ENCODE data around the gene KIF24. TPM values are rescaled to one million over a fixed set of nuclear protein-coding genes. Genes with fewer than 3 reads are reported as not detected.
"Not testable (repeated sequence)": the region's sequence is repeated elsewhere in the genome, so short reads cannot be mapped to it uniquely, and the experiment has no call there.

The KIF24 gene
- total RNA-seq, 2 experiments from 2014 or later = 5.6 to 5.7 TPM

- intact Hi-C loops (cut with micrococcal nuclease) = no loop called here
- ChIA-PET POLR2A (no interaction called here), CTCF (interaction anchor here (1.2 kb wide), 1 partner anchor 16 kb away, joined by 3 read pairs; no protein-coding TSS in a partner anchor)
- Mint-ChIP-seq H3K27me3 (no peaks in the 10 kb centered on the region), H3K27ac (no peak overlapping the region), H3K4me1 (ENCODE audit: low read depth) (no peaks in the 10 kb centered on the region), H3K9me3 (no peaks in the 10 kb centered on the region), H3K4me3 (no peak overlapping the region), H3K36me3 (no peaks in the 10 kb centered on the region)
- no peak for DNase-seq
These were observed 17.4 kb downstream of the KIF24 start for GRCh38 chr9:34311499-34312185.

GRCh38 chr9:34310215-34310614 lies 18.9 kb downstream of the KIF24 start:
- no peak for DNase-seq
- CTCF ChIA-PET = interaction anchor here (1.2 kb wide), 1 partner anchor 17 kb away, joined by 3 read pairs; no protein-coding TSS in a partner anchor
- no peaks in the 10 kb centered on the region for H3K36me3 Mint-ChIP-seq
- intact Hi-C loops (cut with micrococcal nuclease) = no loop called here
- no peaks in the 10 kb centered on the region for H3K9me3 Mint-ChIP-seq
- H3K4me1 Mint-ChIP-seq (ENCODE audit: low read depth) = no peaks in the 10 kb centered on the region
- no peaks in the 10 kb centered on the region for H3K27me3 Mint-ChIP-seq
- POLR2A ChIA-PET = no interaction called here
- H3K4me3 Mint-ChIP-seq = no peak overlapping the region
- no peak overlapping the region for H3K27ac Mint-ChIP-seq

GRCh38 chr9:34308316-34308715 lies 20.8 kb downstream of the KIF24 start:
- H3K4me3 Mint-ChIP-seq; H3K9me3 Mint-ChIP-seq; CTCF ChIA-PET; intact Hi-C loops (cut with micrococcal nuclease); H3K27ac Mint-ChIP-seq; H3K4me1 Mint-ChIP-seq (ENCODE audit: low read depth); H3K36me3 Mint-ChIP-seq; H3K27me3 Mint-ChIP-seq; POLR2A ChIA-PET; DNase-seq: not testable (repeated sequence)

GRCh38 chr9:34301064-34301463 lies 28.0 kb downstream of the KIF24 start:
- intact Hi-C loops (cut with micrococcal nuclease); H3K4me3 Mint-ChIP-seq; DNase-seq; H3K4me1 Mint-ChIP-seq (ENCODE audit: low read depth); POLR2A ChIA-PET; H3K27me3 Mint-ChIP-seq; H3K27ac Mint-ChIP-seq; CTCF ChIA-PET; H3K36me3 Mint-ChIP-seq; H3K9me3 Mint-ChIP-seq: not testable (repeated sequence)

- CTCF ChIA-PET = no interaction called here
- H3K36me3 Mint-ChIP-seq = no peaks in the 10 kb centered on the region
- no peaks in the 10 kb centered on the region for H3K9me3 Mint-ChIP-seq
These were observed 36.5 kb downstream of the KIF24 start for GRCh38 chr9:34292552-34292951.

GRCh38 chr9:34291423-34291822 lies 37.6 kb downstream of the KIF24 start:
- no peak for DNase-seq
- H3K27me3 Mint-ChIP-seq = no peaks in the 10 kb centered on the region
- no peak overlapping the region for H3K27ac Mint-ChIP-seq
- H3K4me3 Mint-ChIP-seq = no peak overlapping the region
- POLR2A ChIA-PET = no interaction called here
- intact Hi-C loops (cut with micrococcal nuclease) = no loop called here
- H3K36me3 Mint-ChIP-seq = peaks cover 3% of the 10 kb centered on the region
- H3K9me3 Mint-ChIP-seq = no peaks in the 10 kb centered on the region
- CTCF ChIA-PET = no interaction called here
- H3K4me1 Mint-ChIP-seq (ENCODE audit: low read depth) = no peaks in the 10 kb centered on the region

More at GRCh38 chr9:34292552-34292951, 36.5 kb downstream of the KIF24 start:
- no peak for DNase-seq
- no peaks in the 10 kb centered on the region for H3K27me3 Mint-ChIP-seq
- intact Hi-C loops (cut with micrococcal nuclease) = no loop called here
- no peak overlapping the region for H3K4me3 Mint-ChIP-seq
- H3K27ac Mint-ChIP-seq = no peak overlapping the region
- H3K4me1 Mint-ChIP-seq (ENCODE audit: low read depth) = no peaks in the 10 kb centered on the region
- POLR2A ChIA-PET = no interaction called here

GRCh38 chr9:34291023-34291422 lies 38.0 kb downstream of the KIF24 start:
- no peaks in the 10 kb centered on the region for H3K9me3 Mint-ChIP-seq
- DNase-seq = no peak
- no peaks in the 10 kb centered on the region for H3K4me1 Mint-ChIP-seq (ENCODE audit: low read depth)
- no peak overlapping the region for H3K27ac Mint-ChIP-seq
- CTCF ChIA-PET = interaction anchor here (0.6 kb wide), 1 partner anchor 141 kb away, joined by 3 read pairs; no protein-coding TSS in a partner anchor
- no peak overlapping the region for H3K4me3 Mint-ChIP-seq
- intact Hi-C loops (cut with micrococcal nuclease) = no loop called here
- no peaks in the 10 kb centered on the region for H3K27me3 Mint-ChIP-seq
- H3K36me3 Mint-ChIP-seq = peaks cover 3% of the 10 kb centered on the region
- POLR2A ChIA-PET = no interaction called here

GRCh38 chr9:34289159-34289558 lies 39.9 kb downstream of the KIF24 start:
- intact Hi-C loops (cut with micrococcal nuclease) = no loop called here
- H3K27me3 Mint-ChIP-seq = no peaks in the 10 kb centered on the region
- no peaks in the 10 kb centered on the region for H3K4me1 Mint-ChIP-seq (ENCODE audit: low read depth)
- no peak overlapping the region for H3K27ac Mint-ChIP-seq
- ChIA-PET CTCF (interaction anchor here (1.0 kb wide), 1 partner anchor 37 kb away, joined by 3 read pairs; no protein-coding TSS in a partner anchor), POLR2A (no interaction called here)
- H3K4me3 Mint-ChIP-seq = no peak overlapping the region
- DNase-seq = no peak
- H3K9me3 Mint-ChIP-seq = no peaks in the 10 kb centered on the region
- H3K36me3 Mint-ChIP-seq = peaks cover 5% of the 10 kb centered on the region

- no peak overlapping the region for H3K4me3 Mint-ChIP-seq
- peaks cover 9% of the 10 kb centered on the region for H3K36me3 Mint-ChIP-seq
- POLR2A ChIA-PET = no interaction called here
- no peaks in the 10 kb centered on the region for H3K4me1 Mint-ChIP-seq (ENCODE audit: low read depth)
- DNase-seq = no peak
- H3K9me3 Mint-ChIP-seq = no peaks in the 10 kb centered on the region
- H3K27me3 Mint-ChIP-seq = no peaks in the 10 kb centered on the region
- intact Hi-C loops (cut with micrococcal nuclease) = no loop called here
- H3K27ac Mint-ChIP-seq = no peak overlapping the region
- CTCF ChIA-PET = interaction anchor here (0.9 kb wide), 1 partner anchor 173 kb away, joined by 3 read pairs; no protein-coding TSS in a partner anchor
These were observed 47.0 kb downstream of the KIF24 start for GRCh38 chr9:34282096-34282495.

- Mint-ChIP-seq H3K4me3 (no peak overlapping the region), H3K27ac (no peak overlapping the region), H3K27me3 (no peaks in the 10 kb centered on the region), H3K4me1 (ENCODE audit: low read depth) (no peaks in the 10 kb centered on the region), H3K9me3 (no peaks in the 10 kb centered on the region), H3K36me3 (peaks cover 3% of the 10 kb centered on the region)
- POLR2A ChIA-PET = no interaction called here
- CTCF ChIA-PET = no interaction called here
- intact Hi-C loops (cut with micrococcal nuclease) = no loop called here
- DNase-seq = no peak
These were observed 49.7 kb downstream of the KIF24 start for GRCh38 chr9:34279411-34279810.

Other genes starting within 250 kb of the KIF24 start
- 10 to 100 TPM; 32.5 to 35.4 TPM for gene DCAF12, start 202.6 kb downstream of the KIF24 start, total RNA-seq
- gene UBAP1, start 150.2 kb downstream of the KIF24 start, total RNA-seq = 10 to 100 TPM; 30.5 to 32.0 TPM
- 10 to 100 TPM; 42.4 to 43.3 TPM for gene NUDT2, start 301 bp upstream of the KIF24 start, total RNA-seq
- gene MYORG, start 47.6 kb upstream of the KIF24 start, total RNA-seq = 1 to 10 TPM; 1.9 to 2.9 TPM
- gene FAM219A, start 129.3 kb upstream of the KIF24 start, total RNA-seq = 10 to 100 TPM; 13.3 to 13.8 TPM
- under 1 TPM; 0.19 to 0.69 TPM for gene DNAI1, start 129.5 kb upstream of the KIF24 start, total RNA-seq
- under 1 TPM; 0.26 to 0.36 TPM for gene ENHO, start 193.7 kb upstream of the KIF24 start, total RNA-seq

All from activated CD4-positive, alpha-beta memory T cell treated with anti-CD3 and anti-CD28 coated beads for 36 hours (primary cell).